NCI-H1436 treated with DMSO at 0.1 percent for 48 hours (cell line): ENCODE data around the gene ZMIZ1.

Source experiments
- DNase-seq: peaks from one replicate; lab custom pipeline; 2025; lab: John Stamatoyannopoulos, UW

ZMIZ1 gene

GRCh38 chr10:79119306-79119705 is 50.5 kb downstream of the ZMIZ1 start:
- DNase-seq: no peak

- no peak for DNase-seq
Measured at GRCh38 chr10:79123547-79123963, 54.8 kb downstream of the ZMIZ1 start.

- no peak for DNase-seq
Measured at GRCh38 chr10:79124066-79124465, 55.3 kb downstream of the ZMIZ1 start.

- DNase-seq: no peak
Measured at GRCh38 chr10:79125092-79125491, 56.3 kb downstream of the ZMIZ1 start.

- no peak for DNase-seq
Measured at GRCh38 chr10:79126351-79127080, 57.8 kb downstream of the ZMIZ1 start.

- no peak for DNase-seq
Measured at GRCh38 chr10:79127151-79127961, 58.6 kb downstream of the ZMIZ1 start.

GRCh38 chr10:79128241-79128922 is 59.6 kb downstream of the ZMIZ1 start:
- DNase-seq: no peak

- DNase-seq: no peak
Measured at GRCh38 chr10:79128923-79129305, 60.1 kb downstream of the ZMIZ1 start.

- no peak for DNase-seq
Measured at GRCh38 chr10:79129361-79129997, 60.7 kb downstream of the ZMIZ1 start.

- DNase-seq: no peak
Measured at GRCh38 chr10:79130255-79130654, 61.5 kb downstream of the ZMIZ1 start.

- DNase-seq: no peak
Measured at GRCh38 chr10:79130846-79131245, 62.1 kb downstream of the ZMIZ1 start.

GRCh38 chr10:79131836-79132631 is 63.3 kb downstream of the ZMIZ1 start:
- DNase-seq: no peak

GRCh38 chr10:79132681-79133381 is 64.1 kb downstream of the ZMIZ1 start:
- no peak for DNase-seq

GRCh38 chr10:79133416-79133815 is 64.7 kb downstream of the ZMIZ1 start:
- DNase-seq: no peak

GRCh38 chr10:79135790-79136189 is 67.0 kb downstream of the ZMIZ1 start:
- DNase-seq: no peak

- DNase-seq: no peak
Measured at GRCh38 chr10:79136236-79137005, 67.7 kb downstream of the ZMIZ1 start.

- DNase-seq: no peak
Measured at GRCh38 chr10:79137300-79137756, 68.6 kb downstream of the ZMIZ1 start.

GRCh38 chr10:79137826-79138225 is 69.1 kb downstream of the ZMIZ1 start:
- DNase-seq: no peak

- DNase-seq: no peak
Measured at GRCh38 chr10:79138449-79139123, 69.8 kb downstream of the ZMIZ1 start.
